Amniotic stem cell (primary cell): ENCODE data around the gene CEP170.
"Not testable (repeated sequence)": the region's sequence is repeated elsewhere in the genome, so short reads cannot be mapped to it uniquely, and the experiment has no call there.

Experiments
- DNase-seq: peaks from one replicate; lab custom pipeline; 2025; lab: John Stamatoyannopoulos, UW

The CEP170 gene

DNA sequence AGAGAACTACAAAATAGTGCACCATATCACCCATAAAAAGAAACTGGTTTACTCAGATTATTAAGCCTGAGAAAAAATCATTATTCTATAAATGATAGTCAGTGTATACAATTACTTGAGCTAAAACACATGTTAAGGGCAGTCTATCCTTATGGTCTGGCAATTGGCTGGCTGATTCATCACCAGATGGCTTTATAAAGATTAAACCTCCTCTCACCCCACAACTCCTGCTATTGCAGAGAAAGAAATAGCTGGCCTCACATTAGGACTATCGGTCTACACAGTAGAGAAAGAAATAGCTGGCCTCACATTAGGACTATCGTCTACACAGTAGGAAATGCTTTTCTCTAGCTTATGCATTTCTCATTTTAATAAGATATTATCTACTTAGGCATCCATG is 21.2 kb downstream of the CEP170 start:
- no peak for DNase-seq

DNA sequence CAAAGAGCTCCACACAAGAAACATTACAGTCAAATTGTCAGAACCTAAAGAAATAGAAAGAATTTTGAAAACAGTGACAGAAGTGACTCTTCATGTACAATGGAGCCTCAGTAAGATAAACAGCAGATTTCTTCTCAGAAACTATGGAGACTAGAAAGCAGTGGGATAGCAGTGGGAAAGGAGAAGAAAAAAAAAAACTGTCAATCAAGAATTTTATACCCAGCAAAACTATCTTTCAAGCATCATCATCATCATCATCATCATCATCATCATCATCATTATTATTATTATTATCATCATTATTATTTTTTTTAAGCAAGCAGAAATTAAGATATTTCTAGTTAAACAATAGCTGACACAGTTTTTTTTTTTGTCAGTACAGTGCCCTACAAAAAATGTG is 24.2 kb downstream of the CEP170 start:
- no peak for DNase-seq

DNA sequence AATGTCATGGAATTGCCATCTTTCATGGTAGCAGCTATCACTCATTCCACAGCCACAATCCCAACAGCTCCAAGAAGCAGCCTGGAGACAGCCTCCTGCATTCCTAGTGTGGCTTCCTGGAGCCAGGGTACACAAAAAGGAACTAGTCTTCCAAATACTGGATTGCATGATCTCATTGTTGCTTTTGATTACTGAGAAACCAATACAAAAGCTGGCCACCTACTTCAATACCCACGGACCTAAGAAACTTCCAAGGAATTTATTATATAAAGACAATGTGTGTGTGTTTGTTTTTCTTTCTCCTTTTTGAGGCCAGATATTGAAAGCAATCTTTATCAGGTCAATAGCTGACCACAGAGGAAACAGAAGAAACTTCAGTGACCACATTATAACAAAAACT is 25.6 kb downstream of the CEP170 start:
- DNase-seq = no peak

DNA sequence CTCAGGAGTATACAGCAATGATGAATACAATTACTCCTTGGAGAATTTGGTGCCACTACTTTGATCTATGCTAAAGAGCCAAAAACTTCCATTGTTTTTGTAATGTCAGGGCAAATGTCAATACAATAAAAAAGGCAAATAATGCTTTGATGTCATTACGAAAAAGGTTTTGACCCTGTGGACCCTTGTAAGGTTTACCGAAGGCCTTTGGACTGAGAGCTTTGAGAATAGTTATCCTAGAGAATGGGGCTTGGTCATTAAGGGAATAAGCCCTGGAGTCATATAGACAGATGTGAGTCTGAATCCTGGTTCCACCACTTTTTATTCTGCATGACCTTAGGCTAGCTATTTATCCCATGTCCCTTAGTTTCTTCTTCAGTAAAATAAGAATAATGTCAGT is 27.5 kb downstream of the CEP170 start:
- DNase-seq = no peak

DNA sequence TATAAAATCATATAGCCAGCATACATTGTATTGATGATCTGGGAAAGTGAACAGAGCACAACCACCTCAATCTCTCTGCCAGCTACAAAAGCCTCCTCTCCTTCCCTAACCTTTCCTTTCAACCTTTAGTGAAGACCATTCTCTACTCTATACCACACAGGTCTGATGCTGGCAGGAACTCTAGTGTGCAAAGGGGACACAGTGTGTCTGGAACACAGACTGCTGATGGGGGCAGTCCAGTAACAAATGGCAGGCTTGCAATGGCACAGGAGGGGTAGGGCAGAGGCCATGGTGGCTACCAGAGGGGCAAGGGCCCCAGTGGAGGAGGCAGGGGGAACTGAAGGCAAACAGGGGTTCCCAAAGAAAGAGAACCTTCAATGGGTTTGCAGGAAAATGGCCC is 37.0 kb downstream of the CEP170 start:
- no peak for DNase-seq

DNA sequence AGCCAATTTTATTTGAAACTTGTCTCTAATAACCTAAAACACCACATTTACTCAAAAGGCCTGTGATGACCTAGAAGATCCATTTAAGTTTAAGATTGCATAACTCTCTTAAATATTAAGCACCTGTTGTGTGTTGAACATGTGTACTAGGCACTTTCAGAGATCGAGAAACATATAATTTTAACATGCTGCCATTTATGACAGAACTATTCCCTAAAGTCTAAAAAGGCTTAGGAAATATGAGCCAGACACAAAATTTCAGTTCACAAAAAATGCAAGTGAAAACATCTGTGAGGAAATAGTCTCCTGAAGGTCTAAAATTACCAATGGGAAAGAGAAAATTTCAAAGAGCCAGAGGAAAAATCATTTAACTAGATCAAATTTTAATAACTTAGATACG is 37.7 kb downstream of the CEP170 start:
- DNase-seq = no peak

DNA sequence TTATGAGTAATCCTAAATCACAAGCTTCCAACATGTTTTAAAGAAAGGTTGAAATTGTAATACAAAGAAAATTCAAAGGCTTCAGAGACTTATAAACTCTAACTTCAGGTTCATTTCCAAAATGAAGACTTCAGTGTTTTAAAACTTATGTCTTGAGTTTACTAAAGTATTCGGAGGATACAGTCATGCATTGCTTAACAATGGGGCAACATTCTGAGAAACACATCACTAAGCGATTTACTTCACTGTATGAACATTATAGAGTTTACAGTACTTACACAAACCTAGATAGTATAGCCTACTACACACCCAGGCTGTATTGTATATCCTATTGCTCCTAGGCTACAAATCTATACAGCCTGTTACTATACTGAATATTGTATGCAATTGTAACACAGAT is 38.3 kb downstream of the CEP170 start:
- no peak for DNase-seq

DNA sequence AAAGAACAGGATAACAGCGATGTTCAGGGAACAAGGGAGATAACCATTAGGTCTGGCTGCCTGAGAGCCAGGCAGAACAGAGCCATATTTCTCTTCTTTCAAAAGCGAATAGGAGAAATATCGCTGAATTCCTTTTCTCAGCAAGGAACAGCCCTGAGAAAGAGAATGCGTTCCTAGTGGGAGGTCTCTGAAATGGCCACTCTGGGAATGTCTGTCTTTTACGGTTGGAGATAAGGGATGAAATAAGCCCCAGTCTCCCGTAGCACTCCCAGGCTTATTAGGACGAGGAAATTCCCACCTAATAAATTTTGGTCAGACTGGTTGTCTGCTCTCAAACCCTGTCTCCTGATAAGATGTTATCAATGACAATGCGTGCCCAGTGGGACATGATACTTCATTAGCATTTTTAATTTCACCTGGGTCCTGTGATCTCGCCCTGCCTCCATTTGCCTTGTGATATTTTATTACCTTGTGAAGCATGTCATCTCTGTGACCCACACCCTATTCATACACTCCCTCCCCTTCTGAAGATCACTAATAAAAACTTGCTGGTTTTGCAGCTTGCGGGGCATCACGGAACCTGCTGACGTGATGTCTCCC is 39.7 kb downstream of the CEP170 start:
- not testable (repeated sequence) for DNase-seq

DNA sequence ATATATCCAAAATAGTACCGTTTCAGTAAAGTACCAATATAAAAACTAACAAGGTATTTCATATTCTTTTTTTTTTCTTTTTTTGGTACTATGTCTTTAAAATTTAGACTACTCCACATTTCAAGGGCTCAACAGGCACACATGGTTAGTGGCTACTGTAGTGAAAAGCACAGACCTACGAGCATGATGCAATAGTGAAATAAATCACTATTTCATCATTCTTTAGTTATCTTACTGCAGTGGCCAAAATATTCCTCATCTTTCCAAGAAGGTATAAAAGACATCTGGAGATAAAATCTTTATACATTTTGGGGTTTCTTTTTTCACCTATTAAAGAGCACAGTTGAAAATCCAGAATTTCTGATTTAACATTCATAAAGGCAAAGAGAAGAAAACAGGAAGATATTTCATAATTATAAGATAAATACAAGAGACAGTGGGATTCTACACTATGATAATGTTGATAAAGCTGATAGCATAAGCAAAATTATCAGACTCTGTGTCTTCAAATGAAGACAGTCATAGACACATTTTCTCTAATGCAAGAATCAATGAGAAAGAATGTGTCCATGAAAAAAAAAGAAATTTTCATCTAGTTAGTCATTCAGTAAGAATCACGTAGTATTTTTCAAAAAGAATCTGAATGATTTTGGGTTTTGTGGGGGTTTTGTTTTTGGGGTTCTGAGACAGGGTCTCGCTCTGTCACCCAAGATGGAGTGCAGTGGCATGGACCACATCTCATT is 41.9 kb downstream of the CEP170 start:
- DNase-seq = no peak

DNA sequence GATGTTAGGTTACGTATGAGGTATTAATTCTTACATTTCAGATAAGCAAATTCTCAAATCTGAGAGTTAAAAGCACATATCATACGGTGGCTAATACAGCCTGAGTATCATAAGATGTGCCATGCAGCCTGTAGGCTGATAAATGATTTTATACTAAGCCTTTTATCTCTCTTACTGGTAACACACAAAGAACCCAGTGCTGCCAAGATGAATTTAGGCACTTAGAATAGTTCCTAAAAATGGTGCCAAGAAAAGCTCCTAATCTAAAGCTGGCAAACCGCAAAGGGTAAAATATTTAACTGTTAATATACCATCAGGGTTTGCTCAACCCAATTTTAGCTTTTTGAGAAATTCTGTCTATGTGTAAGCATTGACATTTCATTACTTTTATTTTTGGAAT is 43.1 kb downstream of the CEP170 start:
- DNase-seq = not testable (repeated sequence)

DNA sequence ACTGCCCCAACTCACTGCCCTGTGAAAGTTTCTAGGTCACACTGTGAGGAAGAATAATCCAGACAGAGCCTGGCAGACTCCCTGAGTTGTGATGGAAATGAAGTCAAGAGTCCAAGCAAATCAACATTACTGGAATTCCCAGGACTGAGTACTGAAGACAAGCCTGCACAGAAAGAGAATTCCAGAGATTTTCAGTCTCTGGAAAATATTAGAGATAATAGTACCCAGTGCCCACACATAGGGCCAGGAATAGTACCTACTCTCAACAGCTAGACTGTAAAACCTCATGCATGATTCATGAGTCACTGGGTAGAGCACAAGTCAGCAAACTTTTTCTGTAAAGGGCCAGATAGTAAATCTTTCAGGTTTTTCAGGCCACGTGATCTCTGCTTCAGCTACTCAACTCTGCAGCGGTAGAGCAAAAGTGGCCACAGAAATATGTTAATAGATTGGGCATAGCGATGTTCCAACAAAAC is 50.0 kb downstream of the CEP170 start:
- DNase-seq = not testable (repeated sequence)

DNA sequence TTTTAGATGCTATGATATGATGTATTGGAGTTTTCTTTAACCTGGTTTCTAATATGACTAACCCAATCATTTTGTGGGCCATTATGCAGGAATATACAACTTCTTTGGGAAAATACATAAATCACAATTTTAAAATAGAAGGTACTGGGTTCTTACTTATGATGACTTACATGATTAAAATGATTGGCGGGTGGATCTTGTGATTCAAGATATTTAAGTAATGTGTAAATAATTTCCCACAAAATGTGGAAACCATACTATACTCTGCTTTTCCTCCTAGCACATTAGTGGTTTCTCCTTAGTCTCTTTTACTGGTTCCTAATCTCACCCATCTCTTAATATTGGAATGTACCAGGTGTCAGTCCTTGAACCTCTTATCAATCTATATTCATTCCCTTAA is 50.7 kb downstream of the CEP170 start:
- DNase-seq = not testable (repeated sequence)

DNA sequence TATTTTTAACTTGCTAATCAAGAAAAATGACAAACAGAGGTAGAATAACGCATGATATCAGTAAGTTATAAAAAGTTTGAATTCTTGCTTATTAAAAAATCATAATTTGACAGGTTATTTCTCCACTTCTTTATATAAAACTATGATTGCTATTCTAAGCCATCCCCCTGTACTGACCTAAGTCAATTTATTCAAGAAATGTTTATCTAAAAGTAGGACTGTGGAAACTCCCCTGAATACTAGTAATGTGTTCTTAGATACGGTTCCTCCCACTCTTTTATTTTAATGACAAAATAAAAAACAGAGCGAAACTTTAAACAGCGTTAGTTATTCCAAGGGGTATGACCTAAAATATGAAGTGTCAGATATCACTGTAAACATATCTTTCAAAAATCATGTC is 51.9 kb downstream of the CEP170 start:
- DNase-seq = not testable (repeated sequence)

DNA sequence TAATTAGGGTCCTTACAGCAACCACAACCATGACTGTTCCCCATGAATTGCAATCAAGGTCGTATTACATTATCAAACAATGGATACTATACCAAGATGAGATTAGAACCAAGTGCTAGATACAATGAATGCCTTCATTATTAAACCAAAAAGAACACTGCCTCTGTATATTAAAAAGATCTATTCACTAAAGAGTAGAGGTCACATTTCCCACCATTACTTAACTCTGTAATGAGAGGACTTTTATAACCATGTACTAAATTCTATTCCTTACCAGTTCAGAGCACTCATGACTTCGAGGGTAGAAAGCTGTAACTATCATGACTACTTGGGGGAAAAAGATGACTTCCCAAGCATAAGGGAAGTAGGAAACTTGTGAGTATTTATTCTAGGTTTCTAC is 53.8 kb downstream of the CEP170 start:
- DNase-seq = not testable (repeated sequence)

DNA sequence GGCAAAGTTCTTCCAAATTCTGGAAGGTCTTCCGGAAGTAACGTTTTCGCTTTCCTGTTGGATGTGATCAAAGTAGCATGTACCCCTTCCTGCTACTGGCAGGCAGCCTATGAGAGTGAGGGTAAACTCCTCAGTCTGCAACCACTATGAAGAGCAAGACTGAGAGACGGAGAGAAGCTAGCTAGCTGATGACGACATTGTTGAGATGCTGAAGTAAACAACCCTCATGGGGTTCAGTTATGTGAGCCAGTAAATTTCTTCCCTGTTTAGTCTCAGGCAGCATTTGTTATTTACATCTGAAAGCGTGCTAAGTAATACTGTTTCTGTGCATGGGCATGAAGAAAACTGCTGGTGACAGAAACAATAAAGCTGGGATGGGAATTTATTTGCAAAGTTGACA is 57.6 kb downstream of the CEP170 start:
- DNase-seq = not testable (repeated sequence)

DNA sequence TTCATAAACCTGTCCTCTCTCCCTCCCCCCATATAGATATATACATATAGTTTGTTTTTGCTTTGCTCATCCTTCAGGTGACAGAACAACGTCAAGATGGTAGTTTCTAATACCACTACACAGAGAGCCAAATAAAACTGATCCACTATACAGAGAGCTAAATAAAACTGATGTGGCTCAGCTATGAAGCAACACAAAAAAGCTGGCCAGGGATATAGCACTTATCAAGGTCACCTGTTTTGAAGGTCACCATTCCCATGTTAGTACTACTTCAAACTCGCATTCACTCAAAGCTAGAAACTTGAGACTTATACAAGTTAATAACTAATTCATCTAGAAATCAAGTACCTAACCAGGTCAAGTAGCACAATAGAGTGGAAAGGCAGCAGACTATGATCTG is 61.8 kb downstream of the CEP170 start:
- not testable (repeated sequence) for DNase-seq

DNA sequence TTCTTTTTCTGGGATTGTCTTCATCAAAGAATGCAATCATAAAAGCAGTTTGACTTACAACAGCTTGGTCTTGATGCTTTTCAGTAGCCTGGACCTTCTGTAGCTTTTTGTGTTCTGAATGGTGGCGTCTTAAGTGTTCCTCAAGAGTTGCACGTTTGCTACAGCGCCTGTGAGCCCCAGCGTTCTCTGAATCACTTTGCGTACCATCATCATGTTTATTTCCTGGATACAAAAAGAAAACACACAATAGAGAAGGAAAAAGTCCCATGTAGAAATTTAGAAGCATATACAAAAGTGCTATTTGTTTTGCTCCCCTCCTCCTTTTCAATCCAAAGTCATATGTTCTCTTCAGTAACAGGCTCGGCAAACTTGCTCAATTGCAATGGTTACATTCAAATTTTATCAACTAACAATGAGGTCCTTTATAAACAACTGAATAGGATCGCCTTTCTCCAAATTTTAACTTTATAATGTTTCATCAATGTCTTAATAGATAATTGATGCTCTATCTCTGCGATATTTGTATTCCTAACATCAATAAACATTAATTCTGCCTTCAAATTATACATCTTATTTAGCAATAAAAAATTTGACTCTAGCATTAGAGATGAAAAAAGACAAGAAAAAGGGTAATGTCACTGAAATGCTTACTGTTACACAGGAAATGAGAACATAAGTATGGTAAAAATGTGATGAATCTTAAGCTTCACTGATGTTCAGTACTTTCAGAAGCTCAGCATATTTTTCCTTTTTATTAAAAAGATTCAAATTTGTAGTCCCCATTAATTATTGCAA is 68.7 kb downstream of the CEP170 start:
- DNase-seq = not testable (repeated sequence)

DNA sequence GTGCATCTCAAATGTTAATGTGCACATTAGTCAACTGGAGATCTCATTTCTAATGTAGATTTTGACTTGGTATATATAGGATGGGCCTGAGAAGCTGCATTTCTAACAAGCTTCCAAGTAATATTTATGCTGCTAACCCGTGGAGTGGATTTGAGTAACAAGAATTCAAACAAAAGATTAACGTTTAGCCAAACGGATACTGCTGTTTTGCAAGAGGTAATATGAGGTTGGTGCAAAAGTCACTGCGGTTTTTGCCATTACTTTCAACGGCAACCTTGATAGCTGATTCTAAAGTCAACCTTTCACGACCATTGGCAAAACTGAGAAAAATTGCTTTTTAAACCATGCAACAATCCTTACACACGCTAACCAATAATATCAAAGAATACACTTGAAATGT is 70.3 kb downstream of the CEP170 start:
- not testable (repeated sequence) for DNase-seq

DNA sequence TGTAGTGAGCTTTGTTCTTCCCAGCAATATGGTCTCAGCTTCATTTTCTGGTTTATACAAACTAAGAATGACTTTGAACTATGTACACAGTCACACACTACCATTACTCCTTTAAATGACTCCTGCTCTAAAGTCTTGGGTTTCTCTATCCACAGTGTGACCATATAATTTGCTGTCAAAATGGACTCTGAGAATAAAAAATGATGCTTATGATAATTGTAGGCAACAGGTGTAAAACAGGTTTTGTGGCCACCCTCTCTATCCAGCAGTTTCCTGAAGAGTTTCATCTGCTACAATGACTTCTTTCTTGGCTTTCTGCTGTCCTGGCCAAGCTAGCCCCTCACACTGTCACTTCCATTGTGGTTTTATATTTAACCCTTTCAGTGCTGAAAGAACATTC is 71.4 kb downstream of the CEP170 start:
- DNase-seq = not testable (repeated sequence)

DNA sequence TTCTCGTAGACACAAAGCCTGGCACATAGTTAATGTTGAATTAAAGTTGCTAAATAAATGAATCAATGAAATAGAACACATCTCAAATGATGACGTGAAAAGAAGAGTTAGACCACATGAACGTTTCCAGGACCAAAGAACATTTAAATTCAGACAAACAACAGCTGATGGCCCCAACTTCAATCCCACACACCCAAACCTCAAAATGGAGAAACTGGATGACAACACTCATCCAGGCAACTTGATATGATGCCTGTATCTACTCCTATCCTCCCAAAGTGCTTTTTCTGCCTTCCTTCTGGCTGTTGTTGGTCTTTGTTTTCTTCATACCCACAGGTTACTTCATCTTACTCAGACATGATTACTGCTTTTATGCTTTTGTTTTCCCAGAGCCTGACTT is 71.9 kb downstream of the CEP170 start:
- DNase-seq = not testable (repeated sequence)

DNA sequence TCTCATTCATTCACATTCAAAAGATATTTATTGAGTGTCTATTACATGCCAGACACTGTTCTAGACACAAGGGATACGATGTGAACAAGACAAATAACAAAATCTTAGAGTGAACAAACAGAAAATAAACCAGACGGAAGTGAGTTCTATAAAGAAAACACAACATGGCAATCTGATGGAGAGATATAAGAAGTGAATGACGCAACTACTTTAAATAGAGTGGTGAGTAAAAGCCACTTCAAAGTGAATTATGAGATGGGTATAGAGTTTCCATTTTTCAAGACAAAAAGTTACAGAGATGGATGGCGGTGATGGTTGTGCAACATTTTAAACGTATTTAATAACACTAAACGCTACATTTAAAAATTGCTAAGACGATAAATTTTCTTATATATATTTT is 75.4 kb downstream of the CEP170 start:
- DNase-seq = no peak

DNA sequence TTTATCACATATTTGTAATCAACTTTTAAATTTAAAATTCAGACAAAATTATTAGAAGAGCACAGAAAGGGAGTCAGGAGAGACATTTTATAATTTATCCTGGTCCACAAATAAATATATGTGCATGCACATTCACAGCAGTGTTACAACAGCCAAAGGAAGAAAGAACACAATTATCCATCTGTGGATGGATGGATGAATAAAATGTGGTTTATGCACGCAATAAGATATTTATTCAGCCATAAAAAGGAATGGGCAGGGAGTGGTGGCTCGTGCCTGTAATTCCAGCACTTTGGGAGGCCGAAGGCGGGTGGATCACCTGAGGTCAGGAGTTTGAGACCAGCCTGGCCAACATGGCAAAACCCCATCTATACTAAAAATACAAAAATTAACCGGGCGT is 77.3 kb downstream of the CEP170 start:
- not testable (repeated sequence) for DNase-seq
